Prostate gland (tissue), 2 donors: ENCODE data around the gene SLAIN2. TPM values are rescaled to one million over a fixed set of nuclear protein-coding genes. Genes with fewer than 3 reads are reported as not detected.

Experiments used
- DNase-seq: peaks from one replicate; pipeline ENCODE4 v3.0.0-alpha.2; 2019; ENCODE audit warnings: low spot score
- H3K27ac ChIP-seq, 2 donors: fragments of 200-600 bp; sonication (generic); 2 replicates each; pipeline ENCODE4 v1.5.1; 2017 to 2019
- H3K27me3 ChIP-seq: fragments of 200-600 bp; sonication (generic); replicated peaks from 2 replicates; pipeline ENCODE4 v1.5.1; 2019; ENCODE audit not compliant: insufficient read depth
- H3K36me3 ChIP-seq, 2 donors: fragments of 200-600 bp; sonication (generic); 1 replicate in 1 of 2; 2 replicates in 1 of 2; pipeline versions ENCODE4 v1.5.1 to v1.8.1; 2017 to 2019
- H3K4me1 ChIP-seq: fragments of 200-600 bp; sonication (generic); replicated peaks from 2 replicates; pipeline ENCODE4 v1.5.1; 2019
- H3K4me3 ChIP-seq, 2 donors: fragments of 200-600 bp; sonication (generic); 2 replicates each; pipeline ENCODE4 v1.5.1; 2017 to 2019
- H3K9me3 ChIP-seq: fragments of 200-600 bp; sonication (generic); 2 replicates; pipeline ENCODE4 v1.5.1; 2017
- CTCF ChIP-seq, 4 experiments: fragments of 200-600 bp in 2 of 4; fragments of 450-650 bp in 2 of 4; sonication (generic) in 2 of 4; IDR thresholded peaks; 1 replicate in 3 of 4; 2 replicates in 1 of 4; pipeline ENCODE4 v1.5.1; 2016 to 2019; ENCODE audit warnings: antibody characterized with exemption in 4 of 4, mild to moderate bottlenecking in 2 of 4, moderate library complexity in 2 of 4
- POLR2A ChIP-seq: fragments of 450-650 bp; IDR thresholded peaks from one replicate; pipeline ENCODE4 v1.6.1; 2016; ENCODE audit warnings: antibody characterized with exemption, mild to moderate bottlenecking
- POLR2AphosphoS5 ChIP-seq: sonication (generic); formaldehyde crosslinking; IDR thresholded peaks from one replicate; pipeline ENCODE4 v1.6.1; 2017; ENCODE audit warnings: antibody characterized with exemption
- WGBS: methylation state at CpG from one replicate; pipeline ENCODE4 v1.1.5; 2018; 5-methylcytosine and 5-hydroxymethylcytosine counted together
- intact Hi-C: fragments of 100-400 bp; cut with DNase I; formaldehyde crosslinking; loops from one replicate; pipeline ENCODE4 v1.14.2; 2022
- total RNA-seq, 2 donors: library from RNA; depleted of rRNA; stranded (reverse); fragments of >200 nt; gene quantifications; one replicate each; pipeline ENCODE4 v1.1.0, GENCODE V29; 2016

The SLAIN2 gene
- total RNA-seq, 2 donors from 2014 or later = 95.1 to 119 TPM

- WGBS = 86% methylated on average over 2 of the region's 2 CpGs
- Histone ChIP-seq H3K4me1 (no peaks in the 10 kb centered on the region), H3K27ac (no peak overlapping the region), H3K4me3 (no peak overlapping the region), H3K36me3 (no peaks in the 10 kb centered on the region), H3K27me3 (no peaks in the 10 kb centered on the region), H3K9me3 (no peaks in the 10 kb centered on the region)
- DNase-seq = no peak
- intact Hi-C loops = no loop called here
- TF ChIP-seq POLR2AphosphoS5 = no peak
- no peak for TF ChIP-seq POLR2A
- TF ChIP-seq CTCF (IDR thresholded peaks at IDR 0.05) = no peak
Measured at GRCh38 chr4:48467442-48467841, 126.1 kb downstream of the SLAIN2 start.

GRCh38 chr4:48467891-48468290, 126.6 kb downstream of the SLAIN2 start:
- 59% methylated on average over 5 of the region's 5 CpGs for WGBS
- H3K27ac ChIP-seq = no peak overlapping the region
- H3K9me3 ChIP-seq = no peaks in the 10 kb centered on the region
- H3K27me3 ChIP-seq = no peaks in the 10 kb centered on the region
- no peak overlapping the region for H3K4me3 ChIP-seq
- DNase-seq = no peak
- TF ChIP-seq POLR2A (no peak), POLR2AphosphoS5 (no peak), CTCF (IDR thresholded peaks at IDR 0.05) (no peak)
- no peaks in the 10 kb centered on the region for H3K36me3 ChIP-seq
- no peaks in the 10 kb centered on the region for H3K4me1 ChIP-seq
- intact Hi-C loops = no loop called here

GRCh38 chr4:48470137-48470536, 128.8 kb downstream of the SLAIN2 start:
- Histone ChIP-seq H3K4me1 (no peaks in the 10 kb centered on the region), H3K9me3 (no peaks in the 10 kb centered on the region), H3K4me3 (no peak overlapping the region), H3K36me3 (no peaks in the 10 kb centered on the region), H3K27me3 (no peaks in the 10 kb centered on the region), H3K27ac (no peak overlapping the region)
- 76% methylated on average over 1 of the region's 1 CpG for WGBS
- no peak for TF ChIP-seq CTCF (IDR thresholded peaks at IDR 0.05)
- TF ChIP-seq POLR2AphosphoS5 = no peak
- no peak for TF ChIP-seq POLR2A
- intact Hi-C loops = no loop called here
- DNase-seq = no peak

GRCh38 chr4:48470570-48470969, 129.2 kb downstream of the SLAIN2 start:
- Histone ChIP-seq H3K9me3 (no peaks in the 10 kb centered on the region), H3K27ac (no peak overlapping the region), H3K4me1 (no peaks in the 10 kb centered on the region), H3K27me3 (no peaks in the 10 kb centered on the region), H3K4me3 (no peak overlapping the region), H3K36me3 (no peaks in the 10 kb centered on the region)
- intact Hi-C loops = no loop called here
- no peak for TF ChIP-seq POLR2A
- TF ChIP-seq POLR2AphosphoS5 = no peak
- no peak for TF ChIP-seq CTCF (IDR thresholded peaks at IDR 0.05)
- DNase-seq = no peak
- 25% methylated on average over 2 of the region's 2 CpGs for WGBS

- 96% methylated on average over 1 of the region's 1 CpG for WGBS
Measured at GRCh38 chr4:48472794-48473193, 131.5 kb downstream of the SLAIN2 start.

More at GRCh38 chr4:48472794-48473193, 131.5 kb downstream of the SLAIN2 start:
- Histone ChIP-seq H3K4me1 (no peaks in the 10 kb centered on the region), H3K27me3 (no peaks in the 10 kb centered on the region), H3K9me3 (no peaks in the 10 kb centered on the region), H3K27ac (no peak overlapping the region), H3K4me3 (no peak overlapping the region), H3K36me3 (no peaks in the 10 kb centered on the region)
- no peak for TF ChIP-seq POLR2AphosphoS5
- TF ChIP-seq POLR2A = no peak
- no peak for TF ChIP-seq CTCF (IDR thresholded peaks at IDR 0.05)
- intact Hi-C loops = no loop called here
- DNase-seq = no peak
